RWPE1 (cell line): ENCODE measurements around the gene CALB2.
"Not testable (repeated sequence)": the region's sequence is repeated elsewhere in the genome, so short reads cannot be mapped to it uniquely, and the experiment has no call there.

Experiments
- CTCF ChIA-PET: fragments of 350-600 bp; sonication (Branson Sonifier 250); formaldehyde crosslinking; extraction: SDS; loops from one replicate; lab custom pipeline; 2021; lab: Yijun Ruan, JAX
- POLR2A ChIA-PET: fragments of 400-600 bp; formaldehyde crosslinking; extraction: SDS; loops from one replicate; lab custom pipeline; 2020; ENCODE audit warnings: antibody characterized with exemption; ENCODE audit not compliant: low non-redundant PET; lab: Yijun Ruan, JAX
- DNase-seq: peaks from one replicate; pipeline ENCODE4 v3.0.0; 2012; ENCODE audit warnings: low spot score
- H3K27ac ChIP-seq: fragments of 450-650 bp; 2 replicates; pipeline ENCODE4 v1.5.1; 2017
- TF ChIP-seq, protein P1 (sequence below): fragments of 450-650 bp; conservative IDR thresholded peaks from 2 replicates; pipeline ENCODE4 v1.5.1; 2017; ENCODE audit warnings: low read depth, mild to moderate bottlenecking

CALB2 gene, protein sequence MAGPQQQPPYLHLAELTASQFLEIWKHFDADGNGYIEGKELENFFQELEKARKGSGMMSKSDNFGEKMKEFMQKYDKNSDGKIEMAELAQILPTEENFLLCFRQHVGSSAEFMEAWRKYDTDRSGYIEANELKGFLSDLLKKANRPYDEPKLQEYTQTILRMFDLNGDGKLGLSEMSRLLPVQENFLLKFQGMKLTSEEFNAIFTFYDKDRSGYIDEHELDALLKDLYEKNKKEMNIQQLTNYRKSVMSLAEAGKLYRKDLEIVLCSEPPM

DNA sequence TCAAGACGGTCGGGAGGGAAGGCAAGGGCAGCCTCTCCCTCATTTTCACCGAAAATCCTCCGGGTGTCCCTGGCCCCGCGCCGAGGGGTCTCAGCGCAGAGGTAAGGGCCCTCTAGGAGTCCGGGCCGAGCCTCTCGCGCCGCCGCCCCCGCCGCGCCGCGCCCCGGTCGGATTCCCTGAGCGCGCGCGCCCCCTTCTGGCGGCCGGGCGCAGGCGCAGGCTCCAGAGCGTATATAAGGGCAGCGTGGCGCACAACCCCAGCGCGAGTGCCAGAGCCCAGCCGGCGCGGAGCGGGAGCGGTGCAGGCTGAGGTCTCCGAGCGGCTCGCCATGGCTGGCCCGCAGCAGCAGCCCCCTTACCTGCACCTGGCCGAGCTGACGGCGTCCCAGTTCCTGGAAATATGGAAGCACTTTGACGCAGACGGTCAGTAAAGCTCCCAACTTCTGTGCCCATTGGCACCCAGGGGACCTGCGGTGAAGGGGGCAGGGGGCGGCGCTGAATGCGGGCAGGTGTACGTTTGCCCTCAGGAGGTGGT is at the start of gene CALB2:
TSS of gene CALB2 (plus strand) at position 260 of the 535 bp plus-strand sequence. CDS start at position 330, 70 bp downstream.
- ChIA-PET CTCF (interaction anchor here (0.6 to 1.8 kb wide), 9 partner anchors 10 to 110 kb away, joined by 3 to 10 read pairs (median 3); no protein-coding TSS in a partner anchor), POLR2A (no interaction called here)
- no peak within 1 kb of the TSS for H3K27ac ChIP-seq
- TF ChIP-seq, protein P1, sequence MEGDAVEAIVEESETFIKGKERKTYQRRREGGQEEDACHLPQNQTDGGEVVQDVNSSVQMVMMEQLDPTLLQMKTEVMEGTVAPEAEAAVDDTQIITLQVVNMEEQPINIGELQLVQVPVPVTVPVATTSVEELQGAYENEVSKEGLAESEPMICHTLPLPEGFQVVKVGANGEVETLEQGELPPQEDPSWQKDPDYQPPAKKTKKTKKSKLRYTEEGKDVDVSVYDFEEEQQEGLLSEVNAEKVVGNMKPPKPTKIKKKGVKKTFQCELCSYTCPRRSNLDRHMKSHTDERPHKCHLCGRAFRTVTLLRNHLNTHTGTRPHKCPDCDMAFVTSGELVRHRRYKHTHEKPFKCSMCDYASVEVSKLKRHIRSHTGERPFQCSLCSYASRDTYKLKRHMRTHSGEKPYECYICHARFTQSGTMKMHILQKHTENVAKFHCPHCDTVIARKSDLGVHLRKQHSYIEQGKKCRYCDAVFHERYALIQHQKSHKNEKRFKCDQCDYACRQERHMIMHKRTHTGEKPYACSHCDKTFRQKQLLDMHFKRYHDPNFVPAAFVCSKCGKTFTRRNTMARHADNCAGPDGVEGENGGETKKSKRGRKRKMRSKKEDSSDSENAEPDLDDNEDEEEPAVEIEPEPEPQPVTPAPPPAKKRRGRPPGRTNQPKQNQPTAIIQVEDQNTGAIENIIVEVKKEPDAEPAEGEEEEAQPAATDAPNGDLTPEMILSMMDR: peak; percentile 98
- peak; percentile 62 for DNase-seq

DNA sequence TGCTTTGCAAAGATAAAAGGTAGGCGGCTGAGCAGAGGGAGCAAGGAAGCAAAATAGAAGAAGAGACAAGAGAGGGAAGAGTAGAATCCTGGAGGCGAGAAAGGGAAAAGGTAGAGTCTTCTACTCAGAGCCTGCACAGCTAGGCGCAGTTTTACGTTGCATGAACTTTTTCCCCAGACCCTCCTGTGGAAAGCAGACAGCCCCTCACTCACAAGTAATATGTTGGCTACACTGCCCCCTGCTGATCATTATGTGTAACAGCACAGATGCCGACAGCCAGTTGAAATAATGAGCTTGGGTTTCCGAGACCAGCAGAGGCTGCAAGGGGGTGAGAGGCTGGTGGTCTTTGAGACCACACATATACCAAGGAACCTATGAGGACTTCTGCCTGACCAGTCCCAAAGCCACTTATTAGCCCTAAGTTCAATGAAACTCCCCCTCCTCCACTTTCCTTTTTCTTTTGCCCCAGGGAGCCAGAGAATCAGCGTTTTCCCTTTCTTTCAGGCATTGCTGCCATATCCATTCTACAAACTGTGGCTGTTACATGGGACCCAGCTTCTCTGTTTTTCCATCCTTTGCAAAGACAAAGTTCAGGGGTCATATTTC is 46.9 kb upstream of the CALB2 start:
- H3K27ac ChIP-seq: no peak overlapping the region
- TF ChIP-seq, protein P1: peak; percentile 63
- DNase-seq: peak; percentile 13
- ChIA-PET CTCF (interaction anchor here (0.6 to 1.4 kb wide), 11 partner anchors 9 to 72 kb away, joined by 3 to 10 read pairs (median 4); partner anchors contain the start of genes CALB2 and CMTR2), POLR2A (no interaction called here)

DNA sequence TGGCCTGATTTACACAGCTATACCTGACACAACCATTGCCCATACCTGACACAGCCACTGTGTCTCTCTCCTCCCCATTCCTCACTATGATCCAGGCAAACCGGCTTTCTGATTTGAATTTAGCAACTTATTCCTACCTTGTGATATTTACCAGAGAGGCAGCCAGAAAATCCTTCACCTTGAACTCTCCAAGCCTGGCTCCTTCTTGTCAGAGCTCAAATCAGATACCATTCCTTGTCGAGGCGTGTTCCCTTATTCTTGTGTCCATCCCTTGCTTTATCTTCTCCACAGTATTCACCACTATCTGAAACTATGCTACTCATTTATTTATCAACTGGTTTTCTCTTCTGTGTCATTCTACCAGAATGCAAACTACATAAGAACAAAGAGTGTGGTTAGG is 44.9 kb upstream of the CALB2 start:
- POLR2A ChIA-PET, H3K27ac ChIP-seq, DNase-seq, CTCF ChIA-PET: not testable (repeated sequence)

DNA sequence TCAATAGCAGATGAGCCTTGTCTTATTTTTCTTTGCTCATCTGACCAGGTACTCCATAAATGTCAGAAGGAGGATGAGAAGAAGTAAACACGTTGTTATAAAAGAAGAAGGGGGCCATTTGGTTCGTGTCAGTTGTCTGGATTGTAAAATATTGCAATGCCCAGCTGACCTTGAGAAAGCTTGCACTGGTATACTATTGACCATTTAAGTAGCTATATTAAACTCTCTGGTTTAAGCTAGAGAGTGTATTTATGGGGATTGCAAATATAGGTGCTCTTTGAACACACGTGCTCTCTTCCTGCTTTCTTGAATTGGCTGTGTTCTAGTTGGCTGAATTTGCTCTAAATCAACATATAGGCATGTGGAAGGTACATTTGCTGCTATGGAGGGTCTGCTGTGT is 43.3 kb upstream of the CALB2 start:
- ChIA-PET POLR2A (no interaction called here), CTCF (no interaction called here)
- no peak for DNase-seq
- H3K27ac ChIP-seq: no peak overlapping the region
- TF ChIP-seq, protein P1: no peak

DNA sequence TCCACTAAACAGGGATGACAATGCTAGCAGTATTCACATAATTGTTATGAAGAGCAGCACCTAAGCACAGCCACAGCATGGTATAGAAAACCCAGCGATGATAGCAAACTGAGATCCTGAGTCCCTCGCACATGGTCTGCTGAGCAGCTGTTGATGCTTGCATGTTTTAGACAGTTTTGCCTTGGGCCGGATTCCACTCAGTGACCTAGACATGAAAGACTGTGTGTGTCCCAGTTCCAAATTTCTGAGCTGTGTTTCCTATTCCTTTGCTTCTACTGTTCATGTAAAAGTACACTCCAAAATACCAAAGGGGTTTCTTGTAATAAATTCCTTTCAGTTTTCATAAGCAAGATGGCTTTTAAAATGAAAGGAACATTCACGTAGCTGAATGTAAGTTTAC is 38.5 kb upstream of the CALB2 start:
- TF ChIP-seq, protein P1: no peak
- ChIA-PET POLR2A (no interaction called here), CTCF (no interaction called here)

DNA sequence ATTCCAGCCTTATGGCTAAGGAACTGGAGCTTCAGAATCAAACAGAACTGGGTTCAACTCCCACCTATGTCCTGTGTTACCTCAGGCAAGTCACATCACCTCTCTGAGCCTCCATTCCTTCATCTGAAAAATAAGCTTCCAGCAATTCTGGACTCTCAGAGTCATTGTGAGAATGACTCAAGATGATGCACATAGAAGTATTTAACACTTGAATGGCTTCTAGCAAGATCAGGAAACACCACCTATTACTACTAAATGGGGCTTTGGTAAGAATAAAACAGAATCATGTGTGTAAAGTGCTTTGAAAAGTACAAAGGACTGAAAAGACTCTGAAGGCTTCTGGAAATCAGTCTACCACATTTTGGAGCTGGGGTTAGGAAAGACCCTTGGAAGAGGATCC is 30.8 kb upstream of the CALB2 start:
- TF ChIP-seq, protein P1: no peak
- DNase-seq: no peak
- no peak overlapping the region for H3K27ac ChIP-seq
- POLR2A ChIA-PET: interaction anchor here (0.6 kb wide), 1 partner anchor 50 kb away, joined by 3 read pairs; no protein-coding TSS in a partner anchor
- CTCF ChIA-PET: no interaction called here

More for the DNA sequence above, 38.5 kb upstream of the CALB2 start:
- no peak for DNase-seq
- no peak overlapping the region for H3K27ac ChIP-seq
